Measurements from ENCODE around the gene KCTD12. TPM values are rescaled to one million over a fixed set of nuclear protein-coding genes. Genes with fewer than 3 reads are reported as not detected.
A peak's percentile ranks its signal among the peaks of the same experiment; 100 is the strongest.

Gene KCTD12
- polyA plus RNA-seq, 4 donors, result 2.5 to 42.9 (median 24.2) TPM

- Histone ChIP-seq H3K4me3 (ENCODE audit: low read depth in 1 of 3, low read length in 3 of 3) (peak overlapping the region; percentile 57 to 86 (median 60)), H3K9me3 (ENCODE audit: control insufficient read depth in 2 of 2, insufficient read depth in 1 of 2, low read depth in 1 of 2, low read length in 1 of 2) (no peaks in the 10 kb centered on the region), H3K27ac (ENCODE audit: low read depth in 1 of 3, low read length in 2 of 3) (peak overlapping the region in 2 of 3 donors; percentile 76 to 84), H3K36me3 (ENCODE audit: control insufficient read depth in 3 of 3, insufficient read depth in 2 of 3, low read depth in 1 of 3, low read length in 3 of 3) (peaks cover 0 to 2% (median 0%) of the 10 kb centered on the region in 3 donors), H3K4me1 (ENCODE audit: control insufficient read depth in 3 of 3, insufficient read depth in 2 of 3, low read depth in 1 of 3, low read length in 2 of 3) (peaks cover 0 to 21% (median 3%) of the 10 kb centered on the region in 3 donors), H3K27me3 (ENCODE audit: control insufficient read depth in 3 of 3, insufficient read depth in 3 of 3, low read length in 3 of 3) (no peaks in the 10 kb centered on the region)
- 0% methylated on average over 60 to 94 of the region's 94 CpGs for WGBS, 3 donors
- DNase-seq (peak; percentile 45 to 88), FAIRE-seq (no peak)
Measured at GRCh38 chr13:76885203-76886004, 801 bp downstream of the KCTD12 start.

DNA sequence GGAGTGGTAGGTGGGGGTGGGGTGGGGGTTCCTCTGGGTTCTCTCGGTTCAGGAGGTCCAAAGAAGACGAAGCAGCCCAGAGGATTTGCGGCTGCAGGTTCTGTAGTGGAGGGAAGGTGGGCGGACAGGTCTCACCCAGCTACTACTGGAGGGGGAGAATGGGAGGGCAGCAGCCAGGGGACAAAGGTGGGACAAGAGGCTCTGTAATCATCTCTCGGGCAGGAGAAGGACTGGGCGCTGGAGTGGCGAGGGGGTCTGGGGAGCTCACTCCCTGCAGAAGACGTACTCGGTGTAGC lies 1.4 kb downstream of the KCTD12 start:
- peak overlapping the region; percentile 34 to 86 (median 57) for H3K4me3 ChIP-seq (ENCODE audit: low read depth in 1 of 3, low read length in 3 of 3)
- peaks cover 0 to 21% (median 3%) of the 10 kb centered on the region in 3 donors for H3K4me1 ChIP-seq (ENCODE audit: control insufficient read depth in 3 of 3, insufficient read depth in 2 of 3, low read depth in 1 of 3, low read length in 2 of 3)
- WGBS, 3 donors, result 4 to 8% (median 6%) methylated on average over 9 of the region's 9 CpGs
- peaks cover 0 to 2% (median 0%) of the 10 kb centered on the region in 3 donors for H3K36me3 ChIP-seq (ENCODE audit: control insufficient read depth in 3 of 3, insufficient read depth in 2 of 3, low read depth in 1 of 3, low read length in 3 of 3)
- DNase-seq (no peak), FAIRE-seq (no peak)
- H3K27ac ChIP-seq (ENCODE audit: low read depth in 1 of 3, low read length in 2 of 3), result peak overlapping the region in 2 of 3 donors; percentile 76 to 82
- no peaks in the 10 kb centered on the region for H3K27me3 ChIP-seq (ENCODE audit: control insufficient read depth in 3 of 3, insufficient read depth in 3 of 3, low read length in 3 of 3)
- H3K9me3 ChIP-seq (ENCODE audit: control insufficient read depth in 2 of 2, insufficient read depth in 1 of 2, low read depth in 1 of 2, low read length in 1 of 2), result no peaks in the 10 kb centered on the region

- H3K27ac ChIP-seq (ENCODE audit: low read depth in 1 of 3, low read length in 2 of 3), result peak overlapping the region in 2 of 3 donors; percentile 76 to 82
- peaks cover 0 to 21% (median 3%) of the 10 kb centered on the region in 3 donors for H3K4me1 ChIP-seq (ENCODE audit: control insufficient read depth in 3 of 3, insufficient read depth in 2 of 3, low read depth in 1 of 3, low read length in 2 of 3)
- peak overlapping the region in 2 of 3 donors; percentile 34 to 86 for H3K4me3 ChIP-seq (ENCODE audit: low read depth in 1 of 3, low read length in 3 of 3)
- no peaks in the 10 kb centered on the region for H3K9me3 ChIP-seq (ENCODE audit: control insufficient read depth in 2 of 2, insufficient read depth in 1 of 2, low read depth in 1 of 2, low read length in 1 of 2)
- no peaks in the 10 kb centered on the region for H3K27me3 ChIP-seq (ENCODE audit: control insufficient read depth in 3 of 3, insufficient read depth in 3 of 3, low read length in 3 of 3)
- DNase-seq (peak in 1 of 2 donors; percentile 73), FAIRE-seq (no peak)
- WGBS, 3 donors, result 18 to 27% (median 23%) methylated on average over 15 of the region's 15 CpGs
- H3K36me3 ChIP-seq (ENCODE audit: control insufficient read depth in 3 of 3, insufficient read depth in 2 of 3, low read depth in 1 of 3, low read length in 3 of 3), result peaks cover 0 to 2% (median 0%) of the 10 kb centered on the region in 3 donors
Measured at GRCh38 chr13:76884186-76884906, 1.9 kb downstream of the KCTD12 start.

DNA sequence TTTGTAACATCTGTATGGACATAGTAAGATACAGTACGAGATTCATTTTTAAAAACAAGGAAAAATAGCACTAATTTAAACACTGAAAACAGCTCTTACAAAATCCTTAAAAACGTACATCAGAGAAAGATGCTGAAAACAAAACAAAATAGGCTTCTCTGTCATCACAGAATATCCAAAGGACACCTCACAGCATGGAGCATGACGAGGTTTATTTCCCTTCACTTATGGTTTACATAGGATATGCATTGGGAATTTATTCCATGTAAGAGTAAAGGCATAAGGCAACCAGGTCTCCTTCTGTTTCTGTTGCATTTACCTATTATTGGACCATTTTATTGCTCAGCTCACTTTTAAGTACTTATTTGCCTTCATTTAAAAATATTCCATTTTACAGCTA lies 3.0 kb downstream of the KCTD12 start:
- Histone ChIP-seq H3K27ac (ENCODE audit: low read depth in 1 of 3, low read length in 2 of 3) (peak overlapping the region in 1 of 3 donors; percentile 5), H3K4me3 (ENCODE audit: low read depth in 1 of 3, low read length in 3 of 3) (peak overlapping the region in 1 of 3 donors; percentile 86), H3K4me1 (ENCODE audit: control insufficient read depth in 3 of 3, insufficient read depth in 2 of 3, low read depth in 1 of 3, low read length in 2 of 3) (peaks cover 0 to 15% (median 3%) of the 10 kb centered on the region in 3 donors), H3K36me3 (ENCODE audit: control insufficient read depth in 3 of 3, insufficient read depth in 2 of 3, low read depth in 1 of 3, low read length in 3 of 3) (peaks cover 0 to 2% (median 0%) of the 10 kb centered on the region in 3 donors), H3K9me3 (ENCODE audit: control insufficient read depth in 2 of 2, insufficient read depth in 1 of 2, low read depth in 1 of 2, low read length in 1 of 2) (no peaks in the 10 kb centered on the region), H3K27me3 (ENCODE audit: control insufficient read depth in 3 of 3, insufficient read depth in 3 of 3, low read length in 3 of 3) (no peaks in the 10 kb centered on the region)
- DNase-seq (peak in 1 of 2 donors; percentile 21), FAIRE-seq (no peak)
- 62 to 83% (median 78%) methylated on average over 3 of the region's 3 CpGs for WGBS, 3 donors

DNA sequence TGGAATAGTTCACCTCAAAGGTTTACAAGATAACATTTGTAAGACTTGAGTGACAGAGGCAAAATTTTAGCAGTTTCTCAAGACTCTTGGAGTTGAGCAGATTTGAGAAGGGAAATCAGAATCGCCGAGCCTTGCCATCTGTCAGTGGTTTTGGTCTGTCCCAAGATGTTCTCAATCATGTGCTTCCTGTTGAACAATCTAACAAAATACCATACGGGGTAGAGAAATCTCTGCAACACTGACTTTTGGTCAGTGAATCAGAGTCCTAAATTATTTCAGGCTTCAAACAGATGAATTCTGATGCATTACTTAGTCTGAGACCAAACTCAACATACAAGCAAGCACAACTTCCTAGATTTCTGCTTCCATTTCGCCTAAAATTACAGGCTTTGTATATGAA lies 3.8 kb downstream of the KCTD12 start:
- DNase-seq (no peak), FAIRE-seq (no peak)
- Histone ChIP-seq H3K27me3 (ENCODE audit: control insufficient read depth in 3 of 3, insufficient read depth in 3 of 3, low read length in 3 of 3) (no peaks in the 10 kb centered on the region), H3K4me1 (ENCODE audit: control insufficient read depth in 3 of 3, insufficient read depth in 2 of 3, low read depth in 1 of 3, low read length in 2 of 3) (peaks cover 0 to 12% (median 3%) of the 10 kb centered on the region in 3 donors), H3K27ac (ENCODE audit: low read depth in 1 of 3, low read length in 2 of 3) (peak overlapping the region in 1 of 3 donors; percentile 21), H3K4me3 (ENCODE audit: low read depth in 1 of 3, low read length in 3 of 3) (peak overlapping the region in 1 of 3 donors; percentile 9), H3K9me3 (ENCODE audit: control insufficient read depth in 2 of 2, insufficient read depth in 1 of 2, low read depth in 1 of 2, low read length in 1 of 2) (no peaks in the 10 kb centered on the region), H3K36me3 (ENCODE audit: control insufficient read depth in 3 of 3, insufficient read depth in 2 of 3, low read depth in 1 of 3, low read length in 3 of 3) (peaks cover 0 to 2% (median 0%) of the 10 kb centered on the region in 3 donors)
- 60 to 82% (median 70%) methylated on average over 4 of the region's 4 CpGs for WGBS, 3 donors

DNA sequence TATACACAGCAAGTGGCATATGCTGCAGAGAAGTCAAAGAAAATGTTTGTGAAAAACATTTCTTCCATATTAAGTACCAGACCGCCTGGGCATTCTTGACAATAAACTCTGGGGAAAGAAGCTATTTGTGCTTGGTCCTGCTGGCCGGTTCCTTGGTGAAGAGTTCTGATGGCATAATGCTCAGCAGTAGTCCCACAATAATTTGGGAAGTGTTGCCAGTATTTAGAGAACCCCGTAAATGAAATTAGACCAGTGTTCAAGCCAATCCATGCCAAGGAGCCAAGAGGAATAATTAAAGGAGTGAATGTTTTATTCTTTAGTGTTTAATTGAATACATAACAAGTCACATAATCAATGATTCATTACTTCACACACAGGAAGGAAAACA lies 6.3 kb downstream of the KCTD12 start:
- Histone ChIP-seq H3K4me1 (ENCODE audit: control insufficient read depth in 3 of 3, insufficient read depth in 2 of 3, low read depth in 1 of 3, low read length in 2 of 3) (peaks cover 0 to 12% (median 0%) of the 10 kb centered on the region in 3 donors), H3K36me3 (ENCODE audit: control insufficient read depth in 3 of 3, insufficient read depth in 2 of 3, low read depth in 1 of 3, low read length in 3 of 3) (peaks cover 0 to 2% (median 0%) of the 10 kb centered on the region in 3 donors), H3K4me3 (ENCODE audit: low read depth in 1 of 3, low read length in 3 of 3) (no peak overlapping the region), H3K27ac (ENCODE audit: low read depth in 1 of 3, low read length in 2 of 3) (peak overlapping the region in 1 of 3 donors; percentile 87), H3K27me3 (ENCODE audit: control insufficient read depth in 3 of 3, insufficient read depth in 3 of 3, low read length in 3 of 3) (no peaks in the 10 kb centered on the region), H3K9me3 (ENCODE audit: control insufficient read depth in 2 of 2, insufficient read depth in 1 of 2, low read depth in 1 of 2, low read length in 1 of 2) (no peaks in the 10 kb centered on the region)
- FAIRE-seq (no peak), DNase-seq (no peak)
- 68 to 83% (median 80%) methylated on average over 3 of the region's 3 CpGs for WGBS, 3 donors

GRCh38 chr13:76879203-76879882 lies 6.9 kb downstream of the KCTD12 start:
- Histone ChIP-seq H3K4me1 (ENCODE audit: control insufficient read depth in 3 of 3, insufficient read depth in 2 of 3, low read depth in 1 of 3, low read length in 2 of 3) (peaks cover 0 to 12% (median 0%) of the 10 kb centered on the region in 3 donors), H3K9me3 (ENCODE audit: control insufficient read depth in 2 of 2, insufficient read depth in 1 of 2, low read depth in 1 of 2, low read length in 1 of 2) (no peaks in the 10 kb centered on the region), H3K27ac (ENCODE audit: low read depth in 1 of 3, low read length in 2 of 3) (peak overlapping the region in 1 of 3 donors; percentile 87), H3K36me3 (ENCODE audit: control insufficient read depth in 3 of 3, insufficient read depth in 2 of 3, low read depth in 1 of 3, low read length in 3 of 3) (peaks cover 0 to 2% (median 0%) of the 10 kb centered on the region in 3 donors), H3K4me3 (ENCODE audit: low read depth in 1 of 3, low read length in 3 of 3) (no peak overlapping the region), H3K27me3 (ENCODE audit: control insufficient read depth in 3 of 3, insufficient read depth in 3 of 3, low read length in 3 of 3) (no peaks in the 10 kb centered on the region)
- DNase-seq (peak in 1 of 2 donors; percentile 33), FAIRE-seq (no peak)
- 56 to 75% (median 71%) methylated on average over 8 of the region's 8 CpGs for WGBS, 3 donors

- Histone ChIP-seq H3K4me1 (ENCODE audit: control insufficient read depth in 3 of 3, insufficient read depth in 2 of 3, low read depth in 1 of 3, low read length in 2 of 3) (peaks cover 0 to 8% (median 0%) of the 10 kb centered on the region in 3 donors), H3K27me3 (ENCODE audit: control insufficient read depth in 3 of 3, insufficient read depth in 3 of 3, low read length in 3 of 3) (no peaks in the 10 kb centered on the region), H3K4me3 (ENCODE audit: low read depth in 1 of 3, low read length in 3 of 3) (no peak overlapping the region), H3K36me3 (ENCODE audit: control insufficient read depth in 3 of 3, insufficient read depth in 2 of 3, low read depth in 1 of 3, low read length in 3 of 3) (peaks cover 0 to 2% (median 0%) of the 10 kb centered on the region in 3 donors), H3K27ac (ENCODE audit: low read depth in 1 of 3, low read length in 2 of 3) (no peak overlapping the region), H3K9me3 (ENCODE audit: control insufficient read depth in 2 of 2, insufficient read depth in 1 of 2, low read depth in 1 of 2, low read length in 1 of 2) (no peaks in the 10 kb centered on the region)
- 73 to 86% (median 75%) methylated on average over 3 of the region's 3 CpGs for whole genome bisulfite sequencing, 3 donors
- FAIRE-seq, result no peak
- DNase-seq, result no peak
Measured at GRCh38 chr13:76878043-76878442, 8.2 kb downstream of the KCTD12 start.

Data from small intestine (tissue), 7 donors.